Gastroesophageal sphincter (tissue), 4 donors: Measurements from ENCODE around the gene SYNPR. TPM values are rescaled to one million over a fixed set of nuclear protein-coding genes. Genes with fewer than 3 reads are reported as not detected.

ENCODE experiments used
- ATAC-seq: fragments of 150-250 bp; one replicate; pipeline ENCODE4 v1.9.1; 2016; ENCODE audit warnings: mild to moderate bottlenecking, moderate library complexity
- H3K27ac ChIP-seq, 4 donors: fragments of 200-600 bp; sonication (generic) in 3 of 4; 1 replicate in 3 of 4; 2 replicates in 1 of 4; pipeline ENCODE4 v1.5.1; 2016 to 2019
- H3K27me3 ChIP-seq: fragments of 200-600 bp; sonication (generic); one replicate; pipeline ENCODE4 v1.5.1; 2019
- H3K36me3 ChIP-seq, 2 donors: fragments of 200-600 bp; sonication (generic); one replicate each; pipeline ENCODE4 v1.5.1; 2019; ENCODE audit warnings: control low read depth in 1 of 2
- H3K4me1 ChIP-seq, 3 donors: fragments of 200-600 bp; sonication (generic); 1 replicate in 2 of 3; 2 replicates in 1 of 3; pipeline ENCODE4 v1.5.1; 2016 to 2019; ENCODE audit warnings: control low read depth in 2 of 3
- H3K4me3 ChIP-seq, 2 donors: fragments of 200-600 bp; sonication (generic); one replicate each; pipeline ENCODE4 v1.5.1; 2019; ENCODE audit warnings: mild to moderate bottlenecking in 1 of 2, moderate library complexity in 1 of 2
- H3K9me3 ChIP-seq, 3 donors: fragments of 200-600 bp; sonication (generic); one replicate each; pipeline ENCODE4 v1.5.1; 2017 to 2019; ENCODE audit warnings: control low read depth in 2 of 3
- CTCF ChIP-seq, 4 experiments: fragments of 200-600 bp in 2 of 4; fragments of 450-650 bp in 2 of 4; sonication (generic) in 1 of 4; IDR thresholded peaks; one replicate each; pipeline ENCODE4 v1.5.1; 2017 to 2019; ENCODE audit warnings: antibody characterized with exemption in 4 of 4, mild to moderate bottlenecking in 2 of 4, moderate library complexity in 2 of 4
- EP300 ChIP-seq: sonication (generic); formaldehyde crosslinking; IDR thresholded peaks from one replicate; pipeline ENCODE4 v1.6.1; 2017; ENCODE audit warnings: antibody characterized with exemption, mild to moderate bottlenecking
- POLR2A ChIP-seq, 2 donors: fragments of 450-650 bp; IDR thresholded peaks; one replicate each; pipeline ENCODE4 v1.6.1; 2017; ENCODE audit warnings: antibody characterized with exemption in 2 of 2, mild to moderate bottlenecking in 2 of 2, moderate library complexity in 1 of 2
- POLR2AphosphoS5 ChIP-seq: sonication (generic); formaldehyde crosslinking; IDR thresholded peaks from one replicate; pipeline ENCODE4 v1.6.1; 2017; ENCODE audit warnings: antibody characterized with exemption
- WGBS, 2 donors: methylation state at CpG; one replicate each; pipeline ENCODE4 v1.1.5; 2018; ENCODE audit warnings: low coverage in 1 of 2; 5-methylcytosine and 5-hydroxymethylcytosine counted together
- total RNA-seq, 4 donors: library from RNA; depleted of rRNA; stranded (reverse); fragments of >200 nt; gene quantifications; one replicate each; pipeline ENCODE4 v1.1.0, GENCODE V29; 2016

SYNPR gene
- total RNA-seq, 4 donors from 2014 or later = 0.47 TPM; not detected in 3

GRCh38 chr3:63508305-63508704 lies 230.2 kb downstream of the SYNPR start:
- H3K27me3 ChIP-seq = no peaks in the 10 kb centered on the region
- H3K4me1 ChIP-seq = no peaks in the 10 kb centered on the region
- H3K9me3 ChIP-seq = no peaks in the 10 kb centered on the region
- ATAC-seq = no peak
- H3K27ac ChIP-seq = no peak overlapping the region
- TF ChIP-seq EP300 = no peak
- TF ChIP-seq POLR2A (IDR thresholded peaks at IDR 0.05) = no peak
- no peak for TF ChIP-seq POLR2AphosphoS5
- TF ChIP-seq CTCF (IDR thresholded peaks at IDR 0.05) = no peak
- WGBS, 2 donors = 10 to 71% methylated on average over 1 of the region's 1 CpG
- no peak overlapping the region for H3K4me3 ChIP-seq
- no peaks in the 10 kb centered on the region for H3K36me3 ChIP-seq

GRCh38 chr3:63508771-63509170 lies 230.7 kb downstream of the SYNPR start:
- Histone ChIP-seq H3K27me3 (no peaks in the 10 kb centered on the region), H3K36me3 (no peaks in the 10 kb centered on the region), H3K27ac (no peak overlapping the region), H3K4me1 (no peaks in the 10 kb centered on the region), H3K9me3 (no peaks in the 10 kb centered on the region), H3K4me3 (no peak overlapping the region)
- no peak for ATAC-seq
- no peak for TF ChIP-seq POLR2AphosphoS5
- no peak for TF ChIP-seq CTCF (IDR thresholded peaks at IDR 0.05)
- no peak for TF ChIP-seq POLR2A (IDR thresholded peaks at IDR 0.05)
- TF ChIP-seq EP300 = no peak

GRCh38 chr3:63513791-63514190 lies 235.7 kb downstream of the SYNPR start:
- Histone ChIP-seq H3K9me3 (no peaks in the 10 kb centered on the region), H3K4me3 (no peak overlapping the region), H3K36me3 (no peaks in the 10 kb centered on the region), H3K27me3 (no peaks in the 10 kb centered on the region), H3K27ac (no peak overlapping the region), H3K4me1 (no peaks in the 10 kb centered on the region)
- TF ChIP-seq EP300 (no peak), POLR2A (IDR thresholded peaks at IDR 0.05) (no peak), CTCF (IDR thresholded peaks at IDR 0.05) (no peak), POLR2AphosphoS5 (no peak)
- ATAC-seq = no peak
- WGBS, 2 donors = 67 to 89% methylated on average over 1 of the region's 1 CpG

- no peaks in the 10 kb centered on the region for H3K36me3 ChIP-seq
- no peaks in the 10 kb centered on the region for H3K4me1 ChIP-seq
- no peaks in the 10 kb centered on the region for H3K9me3 ChIP-seq
- WGBS, 2 donors = 51 to 72% methylated on average over 4 of the region's 4 CpGs
- TF ChIP-seq CTCF (IDR thresholded peaks at IDR 0.05) = no peak
- TF ChIP-seq POLR2AphosphoS5 = no peak
- no peak for TF ChIP-seq EP300
- TF ChIP-seq POLR2A (IDR thresholded peaks at IDR 0.05) = no peak
- no peak overlapping the region for H3K27ac ChIP-seq
- no peaks in the 10 kb centered on the region for H3K27me3 ChIP-seq
- ATAC-seq = no peak
- H3K4me3 ChIP-seq = no peak overlapping the region
Observed at GRCh38 chr3:63514678-63515077, 236.6 kb downstream of the SYNPR start.

- Histone ChIP-seq H3K4me1 (no peaks in the 10 kb centered on the region), H3K9me3 (no peaks in the 10 kb centered on the region), H3K27me3 (no peaks in the 10 kb centered on the region), H3K36me3 (no peaks in the 10 kb centered on the region), H3K27ac (no peak overlapping the region), H3K4me3 (no peak overlapping the region)
- no peak for TF ChIP-seq POLR2A (IDR thresholded peaks at IDR 0.05)
- no peak for TF ChIP-seq EP300
- no peak for TF ChIP-seq CTCF (IDR thresholded peaks at IDR 0.05)
- no peak for TF ChIP-seq POLR2AphosphoS5
- WGBS, 2 donors = 64 to 80% methylated on average over 3 of the region's 3 CpGs
- no peak for ATAC-seq
Observed at GRCh38 chr3:63519426-63519825, 241.3 kb downstream of the SYNPR start.
